IPS DF 6.9 (cell line): Measurements from ENCODE around the gene CYP2E1.

Source experiments
- DNase-seq: peaks from one replicate; pipeline ENCODE4 v3.0.0-alpha.2; 2013; ENCODE audit warnings: low read depth, low spot score
- H3K27ac ChIP-seq: one replicate; pipeline ENCODE4 v1.5.1; 2013; ENCODE audit warnings: low read length, control low read depth
- H3K27me3 ChIP-seq: 2 replicates; pipeline ENCODE4 v1.6.1; 2013; ENCODE audit warnings: mild to moderate bottlenecking, low read length; ENCODE audit not compliant: control insufficient read depth, insufficient read depth
- H3K36me3 ChIP-seq: 2 replicates; pipeline ENCODE4 v1.6.1; 2013; ENCODE audit warnings: low read length; ENCODE audit not compliant: control insufficient read depth, insufficient read depth
- H3K4me1 ChIP-seq: 2 replicates; pipeline ENCODE4 v1.6.1; 2013; ENCODE audit warnings: low read length; ENCODE audit not compliant: control insufficient read depth, insufficient read depth
- H3K4me3 ChIP-seq: 2 replicates; pipeline ENCODE4 v1.5.1; 2013; ENCODE audit warnings: mild to moderate bottlenecking, low read length
- H3K9me3 ChIP-seq: 2 replicates; pipeline ENCODE4 v1.6.1; 2013; ENCODE audit warnings: low read length, inconsistent platforms; ENCODE audit not compliant: control insufficient read depth, insufficient read depth
- WGBS: extraction: QIAGEN DNeasy Blood & Tissue Kit; methylation state at CpG from one replicate; pipeline ENCODE4 v1.1.7; 2013; ENCODE audit warnings: mixed read lengths, missing lambda C conversion rate; ENCODE audit not compliant: insufficient read length, insufficient coverage; 5-methylcytosine and 5-hydroxymethylcytosine counted together

The CYP2E1 gene

DNA sequence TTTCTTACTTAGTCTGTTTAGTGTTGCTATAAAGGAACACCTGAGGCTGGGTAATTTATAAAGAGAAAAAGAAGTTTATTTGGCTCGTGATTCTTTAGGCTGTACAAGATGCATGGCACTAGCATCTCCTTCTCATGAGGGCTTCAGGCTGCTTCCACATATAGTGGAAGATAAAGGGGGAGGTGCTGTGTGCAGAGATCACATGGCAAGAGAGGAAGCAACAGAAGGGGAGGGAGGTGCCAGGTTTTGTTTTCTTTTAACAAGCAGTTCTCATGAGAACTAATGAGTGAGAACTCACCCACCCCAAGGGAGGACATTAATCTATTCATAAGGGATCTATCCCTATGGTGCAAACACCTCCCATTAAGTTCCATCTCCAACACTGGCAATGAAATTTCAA, 17.3 kb downstream of the CYP2E1 start:
- H3K9me3 ChIP-seq = peaks cover 10% of the 10 kb centered on the region
- DNase-seq = no peak
- no CpG with 5 or more reads among the region's 1 CpG for WGBS

DNA sequence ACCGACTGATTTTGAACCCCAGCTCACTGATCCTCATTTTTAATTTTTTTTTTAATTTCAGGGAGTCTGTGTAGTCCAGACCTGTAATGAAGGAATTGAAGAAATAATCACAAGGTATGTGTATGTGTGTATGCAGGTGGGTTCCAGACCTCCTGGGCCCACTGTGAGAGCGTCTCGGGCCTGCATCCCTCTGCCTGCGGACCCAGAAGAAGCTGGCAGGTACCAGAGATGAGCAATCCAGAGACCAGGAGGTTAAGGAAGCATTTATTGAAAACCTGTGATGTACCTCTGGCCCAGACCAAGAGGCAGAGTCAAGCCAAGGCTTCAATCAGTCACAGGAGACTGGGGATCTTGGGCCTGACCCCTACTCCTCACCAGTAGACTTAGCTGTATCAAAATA, 27.4 kb downstream of the CYP2E1 start:
- Histone ChIP-seq H3K4me3 (no peak overlapping the region), H3K36me3 (no peaks in the 10 kb centered on the region), H3K27ac (no peak overlapping the region), H3K4me1 (no peaks in the 10 kb centered on the region), H3K27me3 (no peaks in the 10 kb centered on the region), H3K9me3 (peaks cover 33% of the 10 kb centered on the region)
- no CpG with 5 or more reads among the region's 4 CpGs for WGBS
- DNase-seq = no peak

More for the DNA sequence above, 17.3 kb downstream of the CYP2E1 start:
- Histone ChIP-seq H3K4me3 (no peak overlapping the region), H3K27me3 (no peaks in the 10 kb centered on the region), H3K4me1 (no peaks in the 10 kb centered on the region), H3K27ac (no peak overlapping the region), H3K36me3 (no peaks in the 10 kb centered on the region)

DNA sequence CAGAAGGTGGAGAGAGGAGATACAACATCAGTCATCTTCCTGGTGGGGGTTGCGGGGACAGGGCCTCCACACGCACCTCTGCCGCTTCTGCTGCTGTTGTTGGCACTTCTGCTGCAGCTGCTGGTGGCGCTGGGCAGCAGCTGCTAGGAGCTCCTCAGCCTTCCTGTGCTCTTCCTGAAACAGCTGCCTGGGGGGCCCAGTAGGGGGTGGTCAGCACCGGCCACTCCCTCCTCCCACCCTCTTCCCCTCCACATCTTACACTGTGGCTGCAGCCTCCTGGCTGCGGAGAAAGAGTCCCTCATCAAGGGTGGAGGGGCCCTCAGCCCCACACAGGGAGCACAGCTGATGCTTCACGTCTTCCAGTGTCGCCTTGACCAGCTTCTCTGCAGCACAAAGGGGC, 28.4 kb downstream of the CYP2E1 start:
- WGBS = no CpG with 5 or more reads among the region's 8 CpGs

DNA sequence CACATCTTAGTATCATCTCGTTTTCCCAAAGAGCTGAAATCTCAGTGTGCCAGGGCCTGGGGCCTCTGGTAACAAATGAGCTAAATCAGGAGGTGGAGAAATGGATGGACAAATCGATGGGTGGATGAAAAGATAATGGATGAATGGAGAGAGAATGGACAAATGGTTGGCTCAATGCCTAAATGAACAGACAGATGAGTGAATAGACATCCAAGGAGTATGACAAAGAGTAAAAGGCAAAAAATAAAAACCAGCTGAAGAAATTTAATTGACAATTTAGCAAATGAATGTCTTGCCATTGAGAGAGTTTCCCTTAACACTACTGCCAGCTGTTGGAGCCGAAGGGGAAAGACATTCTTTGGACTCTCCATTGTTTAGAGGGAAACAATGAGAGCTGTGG, 30.2 kb downstream of the CYP2E1 start:
- Histone ChIP-seq H3K9me3 (peaks cover 34% of the 10 kb centered on the region), H3K27ac (no peak overlapping the region), H3K4me3 (no peak overlapping the region), H3K4me1 (no peaks in the 10 kb centered on the region), H3K36me3 (no peaks in the 10 kb centered on the region), H3K27me3 (no peaks in the 10 kb centered on the region)
- DNase-seq = no peak
- WGBS = no CpG with 5 or more reads among the region's 3 CpGs

More for the DNA sequence above, 28.4 kb downstream of the CYP2E1 start:
- peaks cover 34% of the 10 kb centered on the region for H3K9me3 ChIP-seq
- no peaks in the 10 kb centered on the region for H3K36me3 ChIP-seq
- H3K27ac ChIP-seq = no peak overlapping the region
- no peaks in the 10 kb centered on the region for H3K4me1 ChIP-seq
- no peak overlapping the region for H3K4me3 ChIP-seq
- H3K27me3 ChIP-seq = no peaks in the 10 kb centered on the region
- no peak for DNase-seq

DNA sequence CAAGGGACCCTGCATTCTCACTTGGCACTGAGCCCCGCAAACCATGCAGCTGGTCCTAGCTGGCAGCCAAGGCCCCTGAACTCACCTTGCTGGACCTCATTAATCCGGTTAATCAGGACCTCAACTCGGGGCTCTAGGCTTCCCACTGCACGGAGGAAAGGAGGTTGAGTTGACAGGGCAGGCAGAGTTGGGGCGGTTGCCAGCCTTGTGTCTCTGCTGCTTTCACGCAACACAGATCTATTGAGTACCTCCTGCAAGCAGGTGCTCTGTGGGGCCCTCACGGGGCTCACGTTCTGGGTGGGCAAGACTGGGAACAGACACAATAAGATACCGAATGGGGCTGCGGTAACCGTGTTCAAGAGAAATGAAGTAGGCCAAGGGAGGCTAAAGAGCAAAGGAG, 32.1 kb downstream of the CYP2E1 start:
- Histone ChIP-seq H3K27me3 (no peaks in the 10 kb centered on the region), H3K36me3 (no peaks in the 10 kb centered on the region), H3K4me3 (no peak overlapping the region), H3K9me3 (peaks cover 32% of the 10 kb centered on the region), H3K4me1 (no peaks in the 10 kb centered on the region), H3K27ac (no peak overlapping the region)
- DNase-seq = no peak
- no CpG with 5 or more reads among the region's 11 CpGs for WGBS

DNA sequence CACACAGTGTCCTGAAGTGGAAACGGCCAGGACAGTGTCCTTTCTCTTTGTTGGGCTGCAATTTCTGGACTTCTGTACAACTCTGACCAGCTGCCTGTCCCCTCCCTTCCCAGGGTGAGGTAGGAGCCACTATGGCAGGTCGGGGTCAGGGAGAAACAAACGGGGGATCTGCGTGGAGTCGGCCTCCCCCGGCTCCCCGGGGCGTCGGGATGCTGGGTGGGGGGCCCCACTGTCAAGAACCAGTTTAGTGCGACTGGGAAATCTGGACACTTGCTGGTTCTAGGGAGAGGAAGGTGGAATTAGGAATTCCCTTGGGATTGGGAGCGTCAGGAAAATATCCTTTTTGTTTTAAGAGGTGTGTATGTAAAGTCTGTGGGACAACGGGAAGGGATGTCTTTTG, 37.7 kb downstream of the CYP2E1 start:
- Histone ChIP-seq H3K27ac (no peak overlapping the region), H3K4me1 (no peaks in the 10 kb centered on the region; the same call in 1 of the 2 replicates), H3K4me3 (no peak overlapping the region), H3K9me3 (peaks cover 19% of the 10 kb centered on the region), H3K36me3 (no peaks in the 10 kb centered on the region; the same call in 1 of the 2 replicates), H3K27me3 (no peaks in the 10 kb centered on the region)
- WGBS = no CpG with 5 or more reads among the region's 12 CpGs
- DNase-seq = no peak

DNA sequence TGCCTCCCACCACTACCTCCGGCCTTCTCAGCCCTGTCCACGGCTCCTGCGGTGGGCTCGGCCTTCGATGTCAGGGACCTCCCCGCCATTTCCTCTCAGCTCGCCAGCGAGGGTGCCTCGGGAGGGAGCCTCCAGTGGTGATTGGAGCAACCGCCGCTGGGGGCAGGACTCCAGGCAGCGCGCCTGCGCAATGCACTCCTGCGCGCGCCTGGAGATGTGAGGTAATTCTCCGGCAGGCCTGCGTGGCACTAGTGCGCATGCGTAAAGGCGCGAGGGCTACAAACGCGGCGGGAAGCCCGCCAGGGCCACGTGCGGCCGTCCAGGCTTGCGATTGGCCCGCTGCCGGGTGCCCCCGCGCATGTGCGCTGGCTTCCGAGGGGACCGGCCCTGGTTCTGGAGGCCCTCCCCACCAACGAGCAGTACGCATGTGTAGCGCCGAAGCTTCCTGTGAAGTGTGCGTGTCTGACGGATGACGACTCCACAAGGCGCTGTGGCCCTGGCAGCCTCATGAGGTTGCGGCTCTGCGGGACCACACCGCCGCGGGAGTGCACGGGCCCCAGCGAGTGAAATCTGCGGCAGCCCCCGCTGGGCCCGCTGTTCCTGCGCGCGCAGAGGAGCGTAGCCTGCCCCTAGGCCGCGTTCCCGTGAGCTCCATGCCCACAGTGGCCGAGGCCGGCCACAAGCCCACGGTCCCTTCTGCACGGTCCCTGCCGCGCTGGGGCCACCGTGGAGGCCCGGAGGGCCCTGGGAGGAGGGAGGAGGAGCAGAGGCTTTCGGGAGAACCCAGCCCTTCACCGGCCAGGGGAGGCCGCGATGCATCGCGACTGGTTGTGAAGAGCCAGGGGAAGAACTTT, 38.5 kb downstream of the CYP2E1 start, which contains the start of gene SYCE1:
SYCE1 (minus strand) TSS at position 143 of the 854 bp plus-strand sequence; CDS start at position 89, 54 bp downstream.
- Histone ChIP-seq H3K27ac (no peak within 1 kb of the TSS), H3K4me3 (no peak within 1 kb of the TSS), H3K4me1 (no peaks in the 10 kb centered on the region; the same call in 1 of the 2 replicates), H3K9me3 (peaks cover 19% of the 10 kb centered on the region), H3K27me3 (no peaks in the 10 kb centered on the region), H3K36me3 (no peaks in the 10 kb centered on the region; the same call in 1 of the 2 replicates)
- DNase-seq = no peak
- WGBS = no CpG with 5 or more reads among the region's 77 CpGs

DNA sequence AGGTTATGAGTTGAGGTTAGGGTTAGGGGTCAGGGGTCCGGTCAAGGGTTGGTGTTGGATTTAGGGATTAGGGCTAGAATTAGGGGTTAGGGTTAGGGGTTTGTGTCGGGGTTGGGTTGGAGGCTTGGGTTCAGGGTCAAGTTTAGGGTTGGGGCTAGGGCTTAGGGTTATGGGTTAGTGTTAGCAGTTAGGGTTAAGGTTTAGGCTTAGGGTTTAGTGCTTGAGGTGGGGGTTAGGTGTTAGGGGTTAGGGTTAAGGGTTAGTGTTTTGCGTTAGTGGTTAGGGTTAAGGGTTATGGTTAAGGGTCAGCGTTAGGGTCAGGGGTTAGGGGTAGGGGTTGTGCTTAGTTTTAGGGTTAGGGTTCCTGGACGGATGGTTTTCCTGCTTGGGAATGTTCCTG, 40.0 kb downstream of the CYP2E1 start:
- Histone ChIP-seq H3K36me3 (no peaks in the 10 kb centered on the region; the same call in 1 of the 2 replicates), H3K27ac (no peak overlapping the region), H3K4me1 (no peaks in the 10 kb centered on the region; the same call in 1 of the 2 replicates), H3K4me3 (no peak overlapping the region), H3K27me3 (no peaks in the 10 kb centered on the region), H3K9me3 (peaks cover 19% of the 10 kb centered on the region)
- WGBS = 100% methylated on average over 4 of the region's 5 CpGs
- DNase-seq = no peak

DNA sequence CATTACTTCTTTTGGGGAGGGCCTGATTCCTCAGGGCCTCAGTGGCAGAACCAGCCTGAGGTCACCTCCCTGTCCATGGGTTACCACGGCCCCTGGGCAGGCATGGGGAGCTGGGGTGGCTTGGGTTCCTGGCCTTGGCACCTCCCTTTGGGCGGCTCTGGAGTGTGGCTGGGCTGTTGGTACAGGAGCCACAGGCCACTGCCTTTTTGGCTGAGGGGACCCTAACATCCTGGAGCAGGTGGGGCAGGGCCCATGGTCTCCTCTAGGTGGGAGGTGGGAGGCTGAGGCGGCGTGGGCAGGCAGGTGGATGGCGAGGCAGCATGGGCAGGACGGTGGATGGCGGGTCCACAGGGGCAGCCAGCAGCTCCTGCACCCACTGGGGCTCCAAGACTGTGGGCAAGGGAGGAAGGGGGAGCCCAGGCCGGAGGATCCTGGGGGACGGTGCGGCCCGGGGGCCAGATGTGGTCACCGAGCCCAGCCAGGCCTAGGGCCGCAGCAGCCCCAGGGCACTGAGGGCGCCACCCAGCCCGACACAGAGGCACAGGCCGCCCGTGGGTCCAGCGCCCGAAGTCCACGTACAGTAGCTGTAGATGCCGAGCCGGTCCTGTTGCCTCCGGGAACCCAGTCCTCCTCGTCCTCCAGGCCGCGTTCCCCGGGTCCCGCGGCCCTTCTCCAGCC, 40.6 kb downstream of the CYP2E1 start:
- Histone ChIP-seq H3K27me3 (no peaks in the 10 kb centered on the region), H3K4me1 (no peaks in the 10 kb centered on the region; the same call in 1 of the 2 replicates), H3K27ac (no peak overlapping the region), H3K9me3 (peaks cover 19% of the 10 kb centered on the region), H3K4me3 (no peak overlapping the region), H3K36me3 (no peaks in the 10 kb centered on the region; the same call in 1 of the 2 replicates)
- DNase-seq = no peak
- no CpG with 5 or more reads among the region's 29 CpGs for WGBS

DNA sequence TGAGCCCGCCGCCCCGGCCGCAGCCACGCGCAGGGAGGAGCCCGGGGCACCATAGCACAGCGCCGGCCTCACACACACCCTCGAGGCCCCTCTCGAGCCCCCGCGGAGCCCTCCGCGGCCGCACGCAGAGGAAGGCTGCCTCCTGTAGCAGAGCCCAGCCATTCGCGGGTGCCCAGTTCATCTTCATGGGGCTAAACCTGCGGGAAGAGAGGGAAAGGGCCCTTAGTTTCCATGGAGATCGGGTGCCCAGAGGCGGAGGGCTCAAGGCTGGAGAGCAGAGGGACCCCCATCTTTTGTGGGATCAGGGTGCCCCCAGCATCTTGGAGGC, 41.1 kb downstream of the CYP2E1 start:
- H3K27me3 ChIP-seq = no peaks in the 10 kb centered on the region
- H3K4me3 ChIP-seq = no peak overlapping the region
- no peaks in the 10 kb centered on the region; the same call in 1 of the 2 replicates for H3K36me3 ChIP-seq
- no peaks in the 10 kb centered on the region; the same call in 1 of the 2 replicates for H3K4me1 ChIP-seq
- no peak overlapping the region for H3K27ac ChIP-seq
- WGBS = no CpG with 5 or more reads among the region's 22 CpGs
- DNase-seq = no peak
- H3K9me3 ChIP-seq = peaks cover 19% of the 10 kb centered on the region
